GM23248 (cell line): ENCODE data around the gene TAF3. TPM values are rescaled to one million over a fixed set of nuclear protein-coding genes. Genes with fewer than 3 reads are reported as not detected.

Experiments
- DNase-seq: peaks from one replicate; pipeline ENCODE4 v3.0.0-alpha.2; 2015
- H2AFZ ChIP-seq: fragments of 200-600 bp; sonication (generic); 2 replicates; pipeline ENCODE4 v1.6.1; 2016; ENCODE audit warnings: antibody characterized with exemption
- H3F3A ChIP-seq: fragments of 200-600 bp; sonication (generic); 2 replicates; pipeline ENCODE4 v1.6.1; 2016; ENCODE audit warnings: mild to moderate bottlenecking, antibody characterized with exemption, mixed run types; ENCODE audit not compliant: insufficient read depth
- H3K27ac ChIP-seq: fragments of 200-600 bp; sonication (generic); 2 replicates; pipeline ENCODE4 v1.5.1; 2016; ENCODE audit warnings: mild to moderate bottlenecking
- H3K27me3 ChIP-seq: fragments of 200-600 bp; sonication (generic); replicated peaks from 2 replicates; pipeline ENCODE4 v1.6.1; 2016; ENCODE audit warnings: mild to moderate bottlenecking; ENCODE audit not compliant: insufficient read depth
- H3K36me3 ChIP-seq: fragments of 200-600 bp; sonication (generic); 2 replicates; pipeline ENCODE4 v1.6.1; 2016; ENCODE audit warnings: low read depth, mild to moderate bottlenecking
- H3K4me1 ChIP-seq: fragments of 200-600 bp; sonication (generic); 2 replicates; pipeline ENCODE4 v1.6.1; 2016; ENCODE audit warnings: mild to moderate bottlenecking; ENCODE audit not compliant: insufficient read depth
- H3K4me2 ChIP-seq: fragments of 200-600 bp; sonication (generic); one replicate; pipeline ENCODE4 v1.6.1; 2016; ENCODE audit warnings: mild to moderate bottlenecking; ENCODE audit not compliant: unreplicated experiment
- H3K4me3 ChIP-seq: fragments of 200-600 bp; sonication (generic); 2 replicates; pipeline ENCODE4 v1.5.1; 2016; ENCODE audit warnings: mild to moderate bottlenecking
- H3K79me2 ChIP-seq: fragments of 200-600 bp; sonication (generic); 2 replicates; pipeline ENCODE4 v1.6.1; 2016; ENCODE audit warnings: mild to moderate bottlenecking; ENCODE audit not compliant: insufficient read depth
- H3K9ac ChIP-seq: fragments of 200-600 bp; sonication (generic); 2 replicates; pipeline ENCODE4 v1.6.1; 2016; ENCODE audit warnings: mild to moderate bottlenecking
- H3K9me2 ChIP-seq: fragments of 200-600 bp; sonication (generic); 2 replicates; pipeline ENCODE4 v1.6.1; 2016; ENCODE audit warnings: mixed run types, mild to moderate bottlenecking, moderate library complexity; ENCODE audit not compliant: insufficient read depth
- H3K9me3 ChIP-seq: fragments of 200-600 bp; sonication (generic); one replicate; pipeline ENCODE4 v1.6.1; 2017; ENCODE audit warnings: low read depth
- H4K20me1 ChIP-seq: fragments of 200-600 bp; sonication (generic); 2 replicates; pipeline ENCODE4 v1.6.0; 2016; ENCODE audit not compliant: insufficient read depth
- EZH2 ChIP-seq: fragments of 200-600 bp; sonication (generic); IDR thresholded peaks from 2 replicates; pipeline ENCODE4 v1.6.1; 2018; ENCODE audit warnings: antibody characterized with exemption, mild to moderate bottlenecking; ENCODE audit not compliant: insufficient read depth, poor library complexity, severe bottlenecking
- EZH2phosphoT487 ChIP-seq: fragments of 200-600 bp; sonication (generic); IDR thresholded peaks from 2 replicates; pipeline ENCODE4 v1.6.1; 2018; ENCODE audit warnings: antibody characterized with exemption, moderate library complexity, mild to moderate bottlenecking, low read depth; ENCODE audit not compliant: insufficient read depth
- WGBS, 2 experiments: methylation state at CpG; one replicate each; pipeline ENCODE4 v1.1.6; 2015 to 2017; ENCODE audit warnings: low lambda C conversion rate in 2 of 2, low coverage in 1 of 2; ENCODE audit errors: missing lambda C conversion rate in 2 of 2; 5-methylcytosine and 5-hydroxymethylcytosine counted together
- in situ Hi-C: fragments of 300-500 bp; cut with MboI; formaldehyde crosslinking; loops from 2 replicates; pipeline ENCODE4 v1.15.0; 2020
- polyA plus RNA-seq: library from polyadenylated mRNA; unstranded; fragments of >200 nt; fragmentation: Nextera tagmentation; extraction: Ambion mirVana; gene quantifications from 2 replicates; pipeline ENCODE4 v1.2.1, GENCODE V29; 2016
- total RNA-seq: library from RNA; depleted of rRNA; stranded (reverse); fragments of >200 nt; shearing (Covaris generic); gene quantifications from 2 replicates; pipeline ENCODE4 v1.2.3, GENCODE V29; 2014

The TAF3 gene
- total and polyA plus RNA-seq, 2 experiments from 2014 or later = 1.7 to 5.5 TPM

DNA sequence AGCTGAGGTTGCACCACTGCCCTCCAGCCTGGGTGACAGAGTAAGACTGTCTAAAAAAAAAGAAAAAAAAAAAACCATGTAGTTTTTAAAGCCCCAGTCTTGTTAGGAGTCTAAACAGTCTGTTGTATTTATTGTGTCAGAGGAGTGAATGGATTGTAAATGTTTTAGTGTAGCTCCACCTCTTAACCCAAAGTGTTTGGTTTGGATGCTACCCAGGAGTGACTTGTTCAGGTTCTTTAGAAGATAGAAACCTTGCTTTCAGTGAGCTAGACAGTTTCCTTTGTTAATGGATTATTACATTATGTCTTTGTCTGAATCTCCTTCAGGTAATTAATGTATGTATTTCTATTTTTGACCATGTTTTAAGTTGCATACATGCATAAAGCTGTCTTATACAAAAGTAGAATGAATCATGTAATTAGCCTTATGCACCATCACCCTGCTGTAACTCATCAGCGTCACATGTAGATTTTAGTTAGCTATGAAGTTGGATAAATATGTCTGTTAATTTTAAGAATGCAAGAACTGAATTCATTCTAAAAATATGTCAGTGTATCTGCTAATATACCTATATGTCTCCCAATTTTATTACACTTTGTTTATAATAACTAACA lies 97.7 kb downstream of the TAF3 start:
- no peaks in the 10 kb centered on the region for H3K9me3 ChIP-seq
- TF ChIP-seq EZH2 (no peak), EZH2phosphoT487 (no peak)
- H3K4me2 ChIP-seq = no peak overlapping the region
- DNase-seq = peak; percentile 36
- no peaks in the 10 kb centered on the region for H3K9me2 ChIP-seq
- H3K4me3 ChIP-seq = no peak overlapping the region
- 95 to 97% methylated on average over 1 of the region's 1 CpG for WGBS, 2 experiments
- peaks cover 5% of the 10 kb centered on the region; the same call in 1 of the 2 replicates for H3K4me1 ChIP-seq
- H3K27ac ChIP-seq = no peak overlapping the region
- H3K79me2 ChIP-seq = peaks cover 18% of the 10 kb centered on the region; the same call in 1 of the 2 replicates
- no peaks in the 10 kb centered on the region for H3F3A ChIP-seq
- no peaks in the 10 kb centered on the region for H3K27me3 ChIP-seq
- no peak overlapping the region for H2AFZ ChIP-seq
- H4K20me1 ChIP-seq = no peaks in the 10 kb centered on the region
- in situ Hi-C loops = no loop called here
- no peak overlapping the region for H3K9ac ChIP-seq
- H3K36me3 ChIP-seq = no peaks in the 10 kb centered on the region

GRCh38 chr10:7917736-7918135 lies 99.4 kb downstream of the TAF3 start:
- WGBS, 2 experiments = 95 to 98% methylated on average over 5 of the region's 5 CpGs
- TF ChIP-seq EZH2 (no peak), EZH2phosphoT487 (no peak)
- in situ Hi-C loops = no loop called here
- Histone ChIP-seq H3K9me3 (no peaks in the 10 kb centered on the region), H3K79me2 (peaks cover 18% of the 10 kb centered on the region; the same call in 1 of the 2 replicates), H3K27me3 (no peaks in the 10 kb centered on the region), H3K27ac (no peak overlapping the region), H3K4me3 (no peak overlapping the region), H3K9ac (no peak overlapping the region), H4K20me1 (no peaks in the 10 kb centered on the region), H3K9me2 (no peaks in the 10 kb centered on the region), H3K4me2 (no peak overlapping the region), H3F3A (no peaks in the 10 kb centered on the region), H3K36me3 (no peaks in the 10 kb centered on the region), H2AFZ (no peak overlapping the region), H3K4me1 (peaks cover 5% of the 10 kb centered on the region; the same call in 1 of the 2 replicates)
- DNase-seq = no peak

GRCh38 chr10:7922707-7923106 lies 104.4 kb downstream of the TAF3 start:
- in situ Hi-C loops = no loop called here
- no peak for DNase-seq
- no peak overlapping the region for H3K4me3 ChIP-seq
- no peaks in the 10 kb centered on the region for H3K4me1 ChIP-seq
- no peaks in the 10 kb centered on the region for H3K36me3 ChIP-seq
- H3K9me3 ChIP-seq = no peaks in the 10 kb centered on the region
- no peaks in the 10 kb centered on the region for H3K9me2 ChIP-seq
- H4K20me1 ChIP-seq = no peaks in the 10 kb centered on the region
- H3K4me2 ChIP-seq = no peak overlapping the region
- H3K27ac ChIP-seq = no peak overlapping the region
- no peak overlapping the region for H2AFZ ChIP-seq
- H3F3A ChIP-seq = no peaks in the 10 kb centered on the region
- WGBS, 2 experiments = 96 to 98% methylated on average over 3 of the region's 3 CpGs
- H3K9ac ChIP-seq = no peak overlapping the region
- TF ChIP-seq EZH2 (no peak), EZH2phosphoT487 (no peak)
- no peaks in the 10 kb centered on the region for H3K27me3 ChIP-seq
- H3K79me2 ChIP-seq = peaks cover 13% of the 10 kb centered on the region; the same call in 1 of the 2 replicates

DNA sequence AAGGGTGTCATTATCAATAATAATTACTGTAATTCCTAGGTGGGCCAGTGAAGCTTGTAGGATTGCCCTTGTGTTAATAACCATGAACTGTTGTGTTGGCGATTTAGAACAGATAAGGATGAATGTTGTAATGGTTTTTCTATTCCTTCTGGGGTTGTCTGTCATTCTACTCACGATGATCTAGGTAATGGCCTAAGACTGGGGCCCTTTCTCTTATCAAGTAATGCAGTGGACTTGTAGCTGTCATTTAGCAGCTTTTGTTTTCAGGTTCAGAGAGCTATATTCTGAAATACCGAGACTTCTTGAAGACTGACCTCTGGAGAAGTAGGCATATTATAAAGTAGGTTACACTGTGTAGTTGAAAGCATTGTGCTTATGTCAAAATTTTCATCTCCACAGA lies 110.2 kb downstream of the TAF3 start:
- Histone ChIP-seq H3K27ac (no peak overlapping the region), H3K9ac (no peak overlapping the region), H2AFZ (no peak overlapping the region), H3K4me1 (no peaks in the 10 kb centered on the region), H3K9me3 (no peaks in the 10 kb centered on the region), H3K4me2 (no peak overlapping the region), H3F3A (no peaks in the 10 kb centered on the region), H3K36me3 (no peaks in the 10 kb centered on the region), H3K9me2 (no peaks in the 10 kb centered on the region), H4K20me1 (no peaks in the 10 kb centered on the region), H3K27me3 (no peaks in the 10 kb centered on the region), H3K79me2 (0 out of 2 replicates have a peak, but pooled peaks cover 5% of the 10 kb centered on the region), H3K4me3 (no peak overlapping the region)
- in situ Hi-C loops = no loop called here
- TF ChIP-seq EZH2 (no peak), EZH2phosphoT487 (no peak)
- no peak for DNase-seq
- WGBS, 2 experiments = 82 to 83% methylated on average over 3 of the region's 3 CpGs
